Ishikawa (cell line): ENCODE data around the gene RIPK3.

Experiments
- CEBPB ChIP-seq: IDR thresholded peaks from 2 replicates; pipeline ENCODE4 v1.6.1; 2012
- CREB1 ChIP-seq: IDR thresholded peaks from 2 replicates; pipeline ENCODE4 v1.6.1; 2012; ENCODE audit warnings: low read depth
- EGR1 ChIP-seq: IDR thresholded peaks from 2 replicates; pipeline ENCODE4 v1.6.1; 2012
- EP300 ChIP-seq: IDR thresholded peaks from 2 replicates; pipeline ENCODE4 v1.6.1; 2012; ENCODE audit warnings: borderline replicate concordance
- FOXM1 ChIP-seq: IDR thresholded peaks from 2 replicates; pipeline ENCODE4 v1.6.1; 2012; ENCODE audit warnings: low read depth, borderline replicate concordance
- MAX ChIP-seq: IDR thresholded peaks from 2 replicates; pipeline ENCODE4 v1.6.1; 2012
- NFIC ChIP-seq: IDR thresholded peaks from 2 replicates; pipeline ENCODE4 v1.6.1; 2012
- RAD21 ChIP-seq: IDR thresholded peaks from 2 replicates; pipeline ENCODE4 v1.6.1; 2012; ENCODE audit warnings: low read depth
- REST ChIP-seq: IDR thresholded peaks from 2 replicates; pipeline ENCODE4 v1.6.1; 2012; ENCODE audit warnings: low read depth, mild to moderate bottlenecking
- TAF1 ChIP-seq: IDR thresholded peaks from 2 replicates; pipeline ENCODE4 v1.6.1; 2012; ENCODE audit warnings: low read depth, mild to moderate bottlenecking
- TCF12 ChIP-seq: IDR thresholded peaks from 2 replicates; pipeline ENCODE4 v1.6.1; 2012; ENCODE audit warnings: low read depth
- TEAD4 ChIP-seq: IDR thresholded peaks from 2 replicates; pipeline ENCODE4 v1.6.1; 2012
- USF1 ChIP-seq: IDR thresholded peaks from 2 replicates; pipeline ENCODE4 v1.6.1; 2012
- YY1 ChIP-seq: IDR thresholded peaks from 2 replicates; pipeline ENCODE4 v1.6.1; 2012; ENCODE audit warnings: low read depth
- ZBTB7A ChIP-seq: IDR thresholded peaks from 2 replicates; pipeline ENCODE4 v1.6.1; 2012; ENCODE audit warnings: low read depth

The RIPK3 gene

GRCh38 chr14:24315807-24316596, 23.8 kb downstream of the RIPK3 start:
- TF ChIP-seq MAX, result no peak
- no peak for TF ChIP-seq RAD21
- no peak for TF ChIP-seq ZBTB7A
- TF ChIP-seq NFIC, result no peak
- no peak for TF ChIP-seq CEBPB
- TF ChIP-seq TAF1, result no peak
- no peak for TF ChIP-seq TCF12
- TF ChIP-seq EP300, result no peak
- TF ChIP-seq REST, result no peak
- TF ChIP-seq CREB1, result no peak
- TF ChIP-seq USF1, result no peak
- TF ChIP-seq TEAD4, result no peak

GRCh38 chr14:24315243-24315806, 24.5 kb downstream of the RIPK3 start:
- TF ChIP-seq CREB1, result no peak
- TF ChIP-seq NFIC, result no peak
- TF ChIP-seq CEBPB, result no peak
- no peak for TF ChIP-seq EGR1
- TF ChIP-seq TEAD4, result no peak
- no peak for TF ChIP-seq USF1
- TF ChIP-seq EP300, result no peak
- TF ChIP-seq TAF1, result no peak
- no peak for TF ChIP-seq FOXM1
- TF ChIP-seq RAD21, result no peak
- no peak for TF ChIP-seq YY1
- no peak for TF ChIP-seq REST
- no peak for TF ChIP-seq ZBTB7A
- no peak for TF ChIP-seq TCF12
- TF ChIP-seq MAX, result no peak

GRCh38 chr14:24314377-24315193, 25.2 kb downstream of the RIPK3 start:
- TF ChIP-seq CREB1 (no peak), NFIC (no peak), EGR1 (no peak), TCF12 (no peak), USF1 (no peak), TAF1 (no peak), MAX (no peak), REST (no peak), YY1 (no peak), FOXM1 (no peak), TEAD4 (no peak), EP300 (no peak), CEBPB (no peak), RAD21 (no peak), ZBTB7A (no peak)
